ENCODE measurements around the gene MRPL11. TPM values are rescaled to one million over a fixed set of nuclear protein-coding genes. Genes with fewer than 3 reads are reported as not detected.

Gene MRPL11
- total and polyA plus RNA-seq, 2 experiments from 2014 or later, result 48.4 to 75.8 TPM

DNA sequence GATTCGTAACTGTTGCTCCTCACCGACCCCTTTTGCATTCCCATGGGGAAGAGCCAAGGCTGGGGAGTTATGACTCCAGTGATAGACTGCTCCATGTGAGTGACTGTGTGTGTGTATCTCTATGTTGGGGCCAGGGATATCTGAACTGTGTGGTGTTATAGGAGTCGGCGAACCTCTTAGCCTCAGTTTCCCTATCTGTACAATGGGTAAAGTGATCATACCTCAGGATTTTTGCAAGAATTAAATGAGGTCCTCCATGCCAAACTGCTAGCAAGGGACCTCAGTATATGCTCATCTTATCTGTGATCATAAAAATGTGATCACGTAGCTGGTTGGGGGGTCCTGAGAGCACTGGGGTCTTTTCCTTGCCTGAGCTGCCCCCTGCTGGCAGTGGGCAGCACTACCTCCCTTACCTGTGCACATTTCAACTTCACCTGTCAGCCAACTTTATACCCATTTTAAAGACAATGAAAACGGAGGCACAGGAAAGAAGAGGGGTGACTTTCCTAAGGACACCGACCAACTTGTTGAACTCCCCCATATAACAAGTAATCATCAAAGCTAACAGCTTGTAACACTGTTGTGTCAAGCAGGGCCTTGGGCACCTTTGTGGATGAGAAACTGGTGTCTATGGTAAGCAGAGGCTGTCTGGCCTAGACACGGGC is 40.2 kb upstream of the MRPL11 start:
- Histone ChIP-seq H3K27me3 (no peaks in the 10 kb centered on the region), H3K9me3 (ENCODE audit: low read depth) (no peaks in the 10 kb centered on the region), H3K27ac (peak overlapping the region; percentile 97), H3K4me1 (ENCODE audit: low read depth) (no peaks in the 10 kb centered on the region), H3K4me3 (peak overlapping the region; percentile 60), H3K36me3 (peaks cover 2% of the 10 kb centered on the region)
- TF ChIP-seq, protein P1, sequence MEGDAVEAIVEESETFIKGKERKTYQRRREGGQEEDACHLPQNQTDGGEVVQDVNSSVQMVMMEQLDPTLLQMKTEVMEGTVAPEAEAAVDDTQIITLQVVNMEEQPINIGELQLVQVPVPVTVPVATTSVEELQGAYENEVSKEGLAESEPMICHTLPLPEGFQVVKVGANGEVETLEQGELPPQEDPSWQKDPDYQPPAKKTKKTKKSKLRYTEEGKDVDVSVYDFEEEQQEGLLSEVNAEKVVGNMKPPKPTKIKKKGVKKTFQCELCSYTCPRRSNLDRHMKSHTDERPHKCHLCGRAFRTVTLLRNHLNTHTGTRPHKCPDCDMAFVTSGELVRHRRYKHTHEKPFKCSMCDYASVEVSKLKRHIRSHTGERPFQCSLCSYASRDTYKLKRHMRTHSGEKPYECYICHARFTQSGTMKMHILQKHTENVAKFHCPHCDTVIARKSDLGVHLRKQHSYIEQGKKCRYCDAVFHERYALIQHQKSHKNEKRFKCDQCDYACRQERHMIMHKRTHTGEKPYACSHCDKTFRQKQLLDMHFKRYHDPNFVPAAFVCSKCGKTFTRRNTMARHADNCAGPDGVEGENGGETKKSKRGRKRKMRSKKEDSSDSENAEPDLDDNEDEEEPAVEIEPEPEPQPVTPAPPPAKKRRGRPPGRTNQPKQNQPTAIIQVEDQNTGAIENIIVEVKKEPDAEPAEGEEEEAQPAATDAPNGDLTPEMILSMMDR (IDR thresholded peaks at IDR 0.05; ENCODE audit: low read depth, low read length), result peak; percentile 77
- DNase-seq (ENCODE audit: low read depth in 1 of 2, low spot score in 1 of 2), result peak; percentile 21 to 24

DNA sequence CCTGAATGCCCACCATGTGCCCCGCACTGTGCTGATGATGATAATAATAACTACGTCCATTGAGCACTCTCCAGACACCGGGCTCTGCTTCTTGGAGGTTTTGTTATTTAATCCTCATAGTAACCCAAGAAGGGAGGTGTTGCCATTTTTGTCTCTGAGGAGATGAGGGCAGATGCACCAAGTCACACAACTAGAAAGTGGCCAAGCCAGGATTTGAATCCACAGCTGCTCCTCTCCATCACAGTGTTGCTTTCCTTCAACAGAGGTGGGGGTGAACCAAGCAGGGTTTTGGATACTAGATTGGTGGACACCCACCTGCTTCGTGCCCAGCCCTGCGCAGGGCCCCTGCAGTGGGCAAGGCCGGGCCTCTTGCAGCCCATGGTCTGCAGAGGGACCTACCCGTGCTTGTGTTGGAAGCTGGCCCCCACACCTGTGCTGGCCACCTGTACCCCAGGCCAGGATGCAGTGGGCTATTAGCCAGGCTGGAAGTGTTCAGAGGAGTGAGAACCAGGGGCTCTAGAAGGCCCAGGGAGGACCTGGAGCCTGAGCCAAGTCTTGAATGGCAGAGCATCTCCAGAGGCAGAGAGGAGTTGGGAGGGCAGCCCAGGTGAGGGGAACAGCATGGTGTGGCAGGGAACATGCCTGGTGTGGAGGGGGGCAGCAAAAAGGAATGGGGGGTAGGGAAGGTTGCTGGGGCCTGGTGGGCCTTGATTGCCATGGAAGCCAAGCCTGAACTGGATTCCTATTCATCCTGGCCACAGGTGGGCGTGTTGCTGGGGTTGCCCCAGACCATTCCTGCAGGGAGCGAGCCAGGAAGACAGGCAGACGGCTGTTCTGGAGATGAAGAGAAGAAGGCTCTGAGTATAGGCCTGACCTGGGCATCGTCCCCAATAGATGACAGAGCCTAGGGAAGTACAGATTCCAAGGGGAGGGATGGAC is 38.9 kb upstream of the MRPL11 start:
- TF ChIP-seq, protein P1 (IDR thresholded peaks at IDR 0.05; ENCODE audit: low read depth, low read length), result no peak
- no peaks in the 10 kb centered on the region for H3K27me3 ChIP-seq
- H3K9me3 ChIP-seq (ENCODE audit: low read depth), result no peaks in the 10 kb centered on the region
- no peak overlapping the region for H3K27ac ChIP-seq
- H3K4me3 ChIP-seq, result no peak overlapping the region
- no peaks in the 10 kb centered on the region for H3K4me1 ChIP-seq (ENCODE audit: low read depth)
- peaks cover 12% of the 10 kb centered on the region for H3K36me3 ChIP-seq
- no peak for DNase-seq (ENCODE audit: low read depth in 1 of 2, low spot score in 1 of 2)

DNA sequence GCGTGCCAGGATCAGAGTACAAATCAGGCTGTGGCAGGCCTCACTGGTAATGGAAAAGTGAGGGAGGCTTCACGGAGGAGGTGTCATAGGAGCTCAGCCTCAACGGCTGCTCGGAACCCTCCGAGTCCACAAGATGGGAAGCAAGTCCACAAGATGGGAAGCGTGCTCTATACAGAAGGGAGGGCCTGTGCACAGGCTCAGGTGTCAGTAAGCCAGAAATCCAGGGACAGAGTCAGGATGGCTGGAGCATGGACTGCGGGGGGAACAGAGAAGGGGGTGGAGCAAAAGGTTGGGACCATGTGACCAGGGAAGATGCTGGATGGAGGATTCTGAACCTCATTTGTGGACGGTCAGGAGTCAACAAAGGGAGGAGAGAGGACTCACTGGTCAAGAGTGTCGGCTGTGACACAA is 38.2 kb upstream of the MRPL11 start:
- Histone ChIP-seq H3K4me3 (no peak overlapping the region), H3K4me1 (ENCODE audit: low read depth) (no peaks in the 10 kb centered on the region), H3K36me3 (peaks cover 15% of the 10 kb centered on the region), H3K9me3 (ENCODE audit: low read depth) (no peaks in the 10 kb centered on the region), H3K27ac (no peak overlapping the region), H3K27me3 (no peaks in the 10 kb centered on the region)
- DNase-seq (ENCODE audit: low read depth in 1 of 2, low spot score in 1 of 2), result no peak
- TF ChIP-seq, protein P1 (IDR thresholded peaks at IDR 0.05; ENCODE audit: low read depth, low read length), result no peak

DNA sequence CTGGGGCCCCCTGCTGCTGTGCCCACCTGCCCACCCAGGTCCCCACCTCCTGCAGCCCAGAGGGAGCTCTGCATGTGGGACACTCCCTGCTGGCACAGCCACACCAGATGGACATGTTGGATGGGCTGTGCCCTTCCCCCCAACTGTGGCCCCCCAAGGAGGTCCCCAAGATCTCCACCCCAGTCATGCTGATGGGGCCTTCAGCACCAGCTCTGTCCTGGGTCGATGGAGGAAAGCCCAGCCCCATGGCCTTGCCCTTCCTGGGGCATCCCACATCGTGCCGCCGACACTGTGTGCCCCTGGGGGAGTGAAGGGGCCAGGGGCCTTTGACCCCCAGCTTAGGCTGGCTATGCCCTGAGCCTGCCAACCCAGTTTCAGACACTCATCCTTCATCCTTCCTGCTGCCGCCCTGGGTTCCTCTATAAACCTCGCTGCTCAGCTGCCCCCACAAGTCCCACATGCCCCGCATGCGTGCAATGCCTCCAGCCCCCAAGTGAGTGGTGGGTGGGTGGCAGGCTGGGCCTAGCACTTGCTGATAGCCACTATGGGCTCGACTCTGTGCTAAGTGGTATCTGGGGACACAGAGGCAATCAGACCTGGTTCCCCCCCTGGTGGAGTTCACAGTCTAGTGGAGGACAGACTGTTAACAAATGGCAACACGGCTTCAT is 37.7 kb upstream of the MRPL11 start:
- no peaks in the 10 kb centered on the region for H3K4me1 ChIP-seq (ENCODE audit: low read depth)
- peaks cover 15% of the 10 kb centered on the region for H3K36me3 ChIP-seq
- TF ChIP-seq, protein P1 (IDR thresholded peaks at IDR 0.05; ENCODE audit: low read depth, low read length), result no peak
- no peaks in the 10 kb centered on the region for H3K27me3 ChIP-seq
- DNase-seq (ENCODE audit: low read depth in 1 of 2, low spot score in 1 of 2), result no peak
- H3K27ac ChIP-seq, result no peak overlapping the region
- H3K4me3 ChIP-seq, result no peak overlapping the region
- H3K9me3 ChIP-seq (ENCODE audit: low read depth), result no peaks in the 10 kb centered on the region

DNA sequence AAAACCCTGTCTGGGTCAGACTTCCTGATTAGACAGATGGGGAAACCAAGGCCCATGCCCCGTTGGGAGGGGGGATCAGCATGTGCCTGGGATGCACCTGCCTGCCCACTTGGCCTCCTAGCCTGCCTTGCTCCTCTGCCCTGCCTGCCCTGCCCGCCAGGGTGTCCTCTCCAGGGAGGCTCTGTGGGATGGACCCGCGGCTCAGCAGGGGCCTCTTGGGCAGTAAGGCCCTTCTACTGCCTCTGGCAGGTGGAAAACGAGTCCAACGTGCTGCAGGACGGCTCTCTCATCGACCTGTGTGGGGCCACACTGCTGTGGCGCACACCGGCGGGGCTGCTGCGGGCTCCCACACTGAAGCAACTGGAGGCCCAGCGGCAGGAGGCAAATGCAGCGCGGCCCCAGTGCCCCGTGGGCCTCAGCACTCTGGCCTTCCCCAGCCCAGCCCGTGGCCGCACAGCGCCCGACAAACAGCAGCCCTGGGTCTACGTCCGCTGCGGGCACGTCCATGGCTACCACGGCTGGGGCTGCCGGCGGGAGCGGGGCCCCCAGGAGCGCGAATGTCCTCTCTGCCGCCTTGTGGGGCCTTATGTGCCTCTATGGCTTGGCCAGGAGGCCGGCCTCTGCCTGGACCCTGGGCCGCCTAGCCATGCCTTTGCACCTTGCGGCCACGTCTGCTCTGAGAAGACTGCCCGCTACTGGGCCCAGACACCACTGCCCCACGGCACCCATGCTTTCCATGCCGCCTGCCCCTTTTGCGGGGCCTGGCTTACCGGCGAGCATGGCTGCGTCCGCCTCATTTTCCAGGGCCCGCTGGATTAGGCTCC is 36.9 kb upstream of the MRPL11 start:
- TF ChIP-seq, protein P1 (IDR thresholded peaks at IDR 0.05; ENCODE audit: low read depth, low read length), result no peak
- no peaks in the 10 kb centered on the region for H3K9me3 ChIP-seq (ENCODE audit: low read depth)
- no peak overlapping the region for H3K27ac ChIP-seq
- H3K4me1 ChIP-seq (ENCODE audit: low read depth), result no peaks in the 10 kb centered on the region
- no peak for DNase-seq (ENCODE audit: low read depth in 1 of 2, low spot score in 1 of 2)
- no peaks in the 10 kb centered on the region for H3K27me3 ChIP-seq
- H3K4me3 ChIP-seq, result no peak overlapping the region
- peaks cover 15% of the 10 kb centered on the region for H3K36me3 ChIP-seq

Data from cardiac muscle cell (in vitro differentiated cells and primary cell).